Peyer's patch (tissue), 4 donors: Measurements from ENCODE around the gene GTPBP6.

Source experiments
- POLR2A ChIP-seq, 2 donors: fragments of 450-650 bp; IDR thresholded peaks; one replicate each; pipeline ENCODE4 v1.5.1; 2017; ENCODE audit warnings: antibody characterized with exemption in 2 of 2, mild to moderate bottlenecking in 2 of 2, moderate library complexity in 2 of 2
- TF ChIP-seq, protein P1 (sequence below), 6 experiments: fragments of 450-650 bp in 4 of 6; fragments of 200-600 bp in 2 of 6; sonication (generic) in 1 of 6; IDR thresholded peaks; one replicate each; pipeline ENCODE4 v1.5.1; 2017 to 2019; ENCODE audit warnings: antibody characterized with exemption in 6 of 6, mild to moderate bottlenecking in 3 of 6, moderate library complexity in 1 of 6

DNA sequence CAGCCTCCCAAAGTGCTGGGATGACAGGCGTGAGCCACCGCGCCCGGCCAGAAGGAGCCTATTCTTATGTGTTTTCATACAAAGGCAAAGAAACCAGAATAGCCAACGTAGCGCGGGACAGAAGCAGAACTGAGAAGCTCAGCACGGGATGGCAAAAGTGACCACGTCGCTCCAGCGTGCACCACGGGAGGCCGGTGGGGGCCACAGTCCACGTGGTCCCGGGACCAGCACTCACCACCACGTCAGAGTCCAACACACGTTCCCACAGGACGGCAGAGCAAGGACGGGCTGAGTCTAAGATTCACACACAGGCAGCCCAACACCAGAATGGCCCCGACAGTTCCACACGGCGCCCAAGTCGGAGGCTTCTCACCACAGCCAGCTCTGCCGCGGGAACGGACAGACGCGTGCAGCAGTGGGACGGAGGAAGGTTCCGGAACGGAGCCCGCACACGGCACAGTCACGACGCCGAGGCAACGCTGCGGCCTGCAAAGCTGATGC is 18.8 kb upstream of the GTPBP6 start:
- TF ChIP-seq, protein P1, sequence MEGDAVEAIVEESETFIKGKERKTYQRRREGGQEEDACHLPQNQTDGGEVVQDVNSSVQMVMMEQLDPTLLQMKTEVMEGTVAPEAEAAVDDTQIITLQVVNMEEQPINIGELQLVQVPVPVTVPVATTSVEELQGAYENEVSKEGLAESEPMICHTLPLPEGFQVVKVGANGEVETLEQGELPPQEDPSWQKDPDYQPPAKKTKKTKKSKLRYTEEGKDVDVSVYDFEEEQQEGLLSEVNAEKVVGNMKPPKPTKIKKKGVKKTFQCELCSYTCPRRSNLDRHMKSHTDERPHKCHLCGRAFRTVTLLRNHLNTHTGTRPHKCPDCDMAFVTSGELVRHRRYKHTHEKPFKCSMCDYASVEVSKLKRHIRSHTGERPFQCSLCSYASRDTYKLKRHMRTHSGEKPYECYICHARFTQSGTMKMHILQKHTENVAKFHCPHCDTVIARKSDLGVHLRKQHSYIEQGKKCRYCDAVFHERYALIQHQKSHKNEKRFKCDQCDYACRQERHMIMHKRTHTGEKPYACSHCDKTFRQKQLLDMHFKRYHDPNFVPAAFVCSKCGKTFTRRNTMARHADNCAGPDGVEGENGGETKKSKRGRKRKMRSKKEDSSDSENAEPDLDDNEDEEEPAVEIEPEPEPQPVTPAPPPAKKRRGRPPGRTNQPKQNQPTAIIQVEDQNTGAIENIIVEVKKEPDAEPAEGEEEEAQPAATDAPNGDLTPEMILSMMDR (IDR thresholded peaks at IDR 0.05): no peak
- TF ChIP-seq POLR2A (IDR thresholded peaks at IDR 0.05): no peak
